Stomach (tissue), 4 donors: ENCODE measurements around the gene FAM107B.

ENCODE experiments used
- CTCF ChIP-seq, 7 experiments: fragments of 450-650 bp in 4 of 7; fragments of 200-600 bp in 3 of 7; sonication (generic) in 3 of 7; IDR thresholded peaks; one replicate each; pipeline ENCODE4 v1.5.1; 2016 to 2019; ENCODE audit warnings: antibody characterized with exemption in 7 of 7, control low read depth in 2 of 7, mild to moderate bottlenecking in 1 of 7
- EP300 ChIP-seq: sonication (generic); formaldehyde crosslinking; IDR thresholded peaks from one replicate; pipeline ENCODE4 v1.6.1; 2017; ENCODE audit warnings: antibody characterized with exemption
- POLR2A ChIP-seq, 4 donors: fragments of 450-650 bp; IDR thresholded peaks; one replicate each; pipeline ENCODE4 v1.6.1; 2016; ENCODE audit warnings: antibody characterized with exemption in 4 of 4, control low read depth in 2 of 4, mild to moderate bottlenecking in 1 of 4, moderate library complexity in 1 of 4
- POLR2AphosphoS5 ChIP-seq, 3 donors: sonication (generic); formaldehyde crosslinking; IDR thresholded peaks; one replicate each; pipeline ENCODE4 v1.6.1; 2016; ENCODE audit warnings: antibody characterized with exemption in 3 of 3

GRCh38 chr10:14567421-14567820, 207.3 kb downstream of the FAM107B start:
- no peak for TF ChIP-seq CTCF (IDR thresholded peaks at IDR 0.05)
- no peak for TF ChIP-seq POLR2A (IDR thresholded peaks at IDR 0.05)
- TF ChIP-seq POLR2AphosphoS5 (IDR thresholded peaks at IDR 0.05), result no peak
- TF ChIP-seq EP300, result no peak
